H7 (cell line): ENCODE data around the gene LYZL4. TPM values are rescaled to one million over a fixed set of nuclear protein-coding genes. Genes with fewer than 3 reads are reported as not detected.

Source experiments
- DNase-seq: peaks from one replicate; pipeline ENCODE4 v3.0.0; 2012
- H3K27me3 ChIP-seq: 2 replicates; pipeline ENCODE4 v1.6.0; 2011; ENCODE audit warnings: mild to moderate bottlenecking, low read length; ENCODE audit not compliant: control insufficient read depth, insufficient read depth
- H3K36me3 ChIP-seq: replicated peaks from 2 replicates; pipeline ENCODE4 v1.5.1; 2011; ENCODE audit warnings: low read length; ENCODE audit not compliant: control insufficient read depth, insufficient read depth
- H3K4me3 ChIP-seq: 2 replicates; pipeline ENCODE4 v1.5.1; 2011; ENCODE audit warnings: low read depth, mild to moderate bottlenecking, control low read depth, low read length, moderate library complexity; ENCODE audit not compliant: insufficient read depth
- total RNA-seq: library from RNA; depleted of rRNA; stranded (reverse); fragments of >200 nt; shearing (Covaris generic); gene quantifications from 2 replicates; pipeline ENCODE4 v1.2.3, GENCODE V29; 2014

Gene LYZL4
- total RNA-seq, 1 experiment from 2014 or later, result not detected

GRCh38 chr3:42439261-42440115 is 29.1 kb upstream of the LYZL4 start:
- Histone ChIP-seq H3K4me3 (no peak overlapping the region), H3K27me3 (0 out of 2 replicates have a peak, but pooled peaks cover 2% of the 10 kb centered on the region), H3K36me3 (no peaks in the 10 kb centered on the region)
- no peak for DNase-seq

- no peak for DNase-seq
- Histone ChIP-seq H3K36me3 (no peaks in the 10 kb centered on the region), H3K4me3 (no peak overlapping the region), H3K27me3 (0 out of 2 replicates have a peak, but pooled peaks cover 2% of the 10 kb centered on the region)
These were observed 28.3 kb upstream of the LYZL4 start for GRCh38 chr3:42438758-42439157.

- H3K36me3 ChIP-seq, result no peaks in the 10 kb centered on the region
- H3K27me3 ChIP-seq, result 0 out of 2 replicates have a peak, but pooled peaks cover 2% of the 10 kb centered on the region
- no peak for DNase-seq
- H3K4me3 ChIP-seq, result no peak overlapping the region
These were observed 27.8 kb upstream of the LYZL4 start for GRCh38 chr3:42438193-42438592.

- Histone ChIP-seq H3K27me3 (no peaks in the 10 kb centered on the region), H3K4me3 (no peak overlapping the region), H3K36me3 (no peaks in the 10 kb centered on the region)
- DNase-seq, result no peak
These were observed 24.5 kb upstream of the LYZL4 start for GRCh38 chr3:42434777-42435380.

- Histone ChIP-seq H3K27me3 (no peaks in the 10 kb centered on the region), H3K4me3 (no peak overlapping the region), H3K36me3 (no peaks in the 10 kb centered on the region)
- DNase-seq, result no peak
These were observed 22.1 kb upstream of the LYZL4 start for GRCh38 chr3:42432485-42432884.

- no peaks in the 10 kb centered on the region for H3K36me3 ChIP-seq
- no peaks in the 10 kb centered on the region for H3K27me3 ChIP-seq
- no peak for DNase-seq
- H3K4me3 ChIP-seq, result no peak overlapping the region
These were observed 20.5 kb upstream of the LYZL4 start for GRCh38 chr3:42430781-42431532.

- no peaks in the 10 kb centered on the region for H3K27me3 ChIP-seq
- H3K36me3 ChIP-seq, result no peaks in the 10 kb centered on the region
- DNase-seq, result no peak
- no peak overlapping the region for H3K4me3 ChIP-seq
These were observed 18.4 kb upstream of the LYZL4 start for GRCh38 chr3:42428830-42429229.

GRCh38 chr3:42425736-42426407 is 15.5 kb upstream of the LYZL4 start:
- no peak for DNase-seq
- Histone ChIP-seq H3K4me3 (no peak overlapping the region), H3K27me3 (no peaks in the 10 kb centered on the region), H3K36me3 (no peaks in the 10 kb centered on the region)

GRCh38 chr3:42424911-42425310 is 14.5 kb upstream of the LYZL4 start:
- no peak for DNase-seq
- Histone ChIP-seq H3K36me3 (no peaks in the 10 kb centered on the region), H3K27me3 (no peaks in the 10 kb centered on the region), H3K4me3 (no peak overlapping the region)

GRCh38 chr3:42421818-42422796 is 11.7 kb upstream of the LYZL4 start:
- DNase-seq, result no peak
- Histone ChIP-seq H3K27me3 (no peaks in the 10 kb centered on the region), H3K36me3 (no peaks in the 10 kb centered on the region), H3K4me3 (no peak overlapping the region)

- no peak for DNase-seq
- no peak overlapping the region for H3K4me3 ChIP-seq
- H3K27me3 ChIP-seq, result no peaks in the 10 kb centered on the region
- H3K36me3 ChIP-seq, result no peaks in the 10 kb centered on the region
These were observed 9.2 kb upstream of the LYZL4 start for GRCh38 chr3:42419563-42419962.

- Histone ChIP-seq H3K36me3 (no peaks in the 10 kb centered on the region), H3K4me3 (no peak overlapping the region), H3K27me3 (no peaks in the 10 kb centered on the region)
- no peak for DNase-seq
These were observed 2.2 kb upstream of the LYZL4 start for GRCh38 chr3:42412526-42413155.

- Histone ChIP-seq H3K4me3 (no peak overlapping the region), H3K27me3 (no peaks in the 10 kb centered on the region), H3K36me3 (no peaks in the 10 kb centered on the region)
- no peak for DNase-seq
These were observed 1.0 kb upstream of the LYZL4 start for GRCh38 chr3:42411429-42411828.
